ENCODE results near the gene IGFBP6.

IGFBP6 gene, protein sequence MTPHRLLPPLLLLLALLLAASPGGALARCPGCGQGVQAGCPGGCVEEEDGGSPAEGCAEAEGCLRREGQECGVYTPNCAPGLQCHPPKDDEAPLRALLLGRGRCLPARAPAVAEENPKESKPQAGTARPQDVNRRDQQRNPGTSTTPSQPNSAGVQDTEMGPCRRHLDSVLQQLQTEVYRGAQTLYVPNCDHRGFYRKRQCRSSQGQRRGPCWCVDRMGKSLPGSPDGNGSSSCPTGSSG

DNA sequence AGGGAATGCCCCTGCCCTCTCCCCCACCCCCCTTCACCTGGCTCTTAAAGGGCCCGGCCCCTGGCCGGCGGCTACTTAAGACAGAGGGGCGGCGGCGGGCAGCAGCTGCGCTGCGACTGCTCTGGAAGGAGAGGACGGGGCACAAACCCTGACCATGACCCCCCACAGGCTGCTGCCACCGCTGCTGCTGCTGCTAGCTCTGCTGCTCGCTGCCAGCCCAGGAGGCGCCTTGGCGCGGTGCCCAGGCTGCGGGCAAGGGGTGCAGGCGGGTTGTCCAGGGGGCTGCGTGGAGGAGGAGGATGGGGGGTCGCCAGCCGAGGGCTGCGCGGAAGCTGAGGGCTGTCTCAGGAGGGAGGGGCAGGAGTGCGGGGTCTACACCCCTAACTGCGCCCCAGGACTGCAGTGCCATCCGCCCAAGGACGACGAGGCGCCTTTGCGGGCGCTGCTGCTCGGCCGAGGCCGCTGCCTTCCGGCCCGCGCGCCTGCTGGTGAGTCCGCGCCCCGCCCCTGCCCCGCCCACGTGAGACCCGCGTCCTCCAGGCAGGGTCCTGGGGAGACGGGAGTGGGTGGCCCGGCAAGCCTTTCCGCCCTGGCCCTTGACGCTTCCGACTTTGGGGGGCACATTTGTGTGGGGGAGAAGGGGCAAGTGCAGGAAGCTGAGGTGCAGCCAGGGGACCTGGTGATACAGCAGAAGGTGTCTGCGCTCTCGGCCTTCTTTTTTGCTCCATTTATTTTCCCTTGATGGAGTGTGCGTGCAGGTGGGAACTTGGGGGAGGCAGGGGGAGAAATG, at the start of gene IGFBP6:
IGFBP6 (plus strand) TSS at position 104 of the 790 bp plus-strand sequence; CDS start at position 155, 51 bp downstream.
- no peak for DNase-seq (ENCODE audit: low read depth)

DNA sequence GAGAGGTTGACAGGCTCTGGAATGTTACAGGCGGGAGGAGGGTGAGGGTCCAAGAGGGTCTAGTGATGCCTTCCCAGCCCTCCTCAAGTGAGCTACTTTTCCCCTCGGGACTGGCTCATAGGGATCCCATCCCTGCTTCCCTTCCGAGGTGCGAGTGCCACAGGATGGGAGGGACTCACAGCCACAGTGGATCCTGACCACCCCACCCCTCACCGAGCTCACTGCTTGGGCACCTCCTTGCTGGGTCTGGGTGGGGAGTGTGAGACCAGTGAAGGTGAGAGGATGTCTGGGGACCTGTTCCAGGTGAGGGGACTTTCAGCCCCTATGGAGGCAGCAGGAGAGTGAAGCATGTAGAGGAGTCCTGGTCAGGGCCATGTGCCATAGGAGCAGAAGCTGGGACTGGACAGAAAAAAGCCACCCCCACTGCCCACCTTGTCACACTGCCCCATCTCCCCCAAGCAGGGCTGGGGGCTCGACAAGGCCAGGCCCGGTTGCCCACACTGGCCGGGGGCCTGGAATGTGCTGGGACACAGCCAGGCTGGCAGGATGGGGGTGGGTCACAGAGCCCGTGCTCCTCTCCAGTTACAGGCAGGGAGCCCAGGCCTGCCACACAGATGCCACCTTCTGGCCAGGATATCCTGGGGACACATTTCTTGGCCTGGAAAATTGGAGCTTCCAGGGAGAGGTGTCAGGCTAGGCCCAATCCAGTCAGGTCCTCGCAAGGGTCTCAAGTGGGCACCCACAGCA, 49.3 kb upstream of the IGFBP6 start:
- no peak for DNase-seq (ENCODE audit: low read depth)

DNA sequence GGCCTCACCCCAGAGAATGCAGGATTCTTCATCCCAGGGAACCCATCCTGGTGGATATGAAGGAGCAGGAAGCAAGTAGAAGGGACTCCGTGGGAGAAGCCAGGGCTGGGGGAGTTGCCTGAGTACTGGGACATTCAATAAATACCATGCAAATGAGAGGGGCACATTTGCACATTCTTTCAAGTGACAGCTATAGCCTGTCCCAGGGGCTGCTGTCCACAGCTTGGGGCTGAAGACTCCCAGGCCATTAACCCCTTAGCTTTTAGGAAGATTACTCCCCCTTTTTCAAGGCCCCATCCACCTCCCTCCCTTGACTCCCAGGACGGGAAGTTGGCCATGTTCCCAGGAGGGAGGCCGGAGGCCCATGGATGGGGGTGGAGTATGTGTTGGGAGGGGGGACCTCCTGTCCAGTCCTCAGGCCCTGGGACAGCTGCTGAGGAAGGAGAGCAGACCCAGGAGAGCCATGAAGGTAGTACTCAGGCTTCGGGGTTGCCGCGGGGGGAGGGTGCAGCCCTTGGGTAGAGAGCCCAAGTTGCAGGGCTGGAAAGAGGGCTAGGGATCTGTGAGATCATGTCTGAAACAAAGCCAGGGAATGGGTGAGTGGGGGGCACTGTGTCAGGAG, 48.6 kb upstream of the IGFBP6 start:
- DNase-seq (ENCODE audit: low read depth): no peak

DNA sequence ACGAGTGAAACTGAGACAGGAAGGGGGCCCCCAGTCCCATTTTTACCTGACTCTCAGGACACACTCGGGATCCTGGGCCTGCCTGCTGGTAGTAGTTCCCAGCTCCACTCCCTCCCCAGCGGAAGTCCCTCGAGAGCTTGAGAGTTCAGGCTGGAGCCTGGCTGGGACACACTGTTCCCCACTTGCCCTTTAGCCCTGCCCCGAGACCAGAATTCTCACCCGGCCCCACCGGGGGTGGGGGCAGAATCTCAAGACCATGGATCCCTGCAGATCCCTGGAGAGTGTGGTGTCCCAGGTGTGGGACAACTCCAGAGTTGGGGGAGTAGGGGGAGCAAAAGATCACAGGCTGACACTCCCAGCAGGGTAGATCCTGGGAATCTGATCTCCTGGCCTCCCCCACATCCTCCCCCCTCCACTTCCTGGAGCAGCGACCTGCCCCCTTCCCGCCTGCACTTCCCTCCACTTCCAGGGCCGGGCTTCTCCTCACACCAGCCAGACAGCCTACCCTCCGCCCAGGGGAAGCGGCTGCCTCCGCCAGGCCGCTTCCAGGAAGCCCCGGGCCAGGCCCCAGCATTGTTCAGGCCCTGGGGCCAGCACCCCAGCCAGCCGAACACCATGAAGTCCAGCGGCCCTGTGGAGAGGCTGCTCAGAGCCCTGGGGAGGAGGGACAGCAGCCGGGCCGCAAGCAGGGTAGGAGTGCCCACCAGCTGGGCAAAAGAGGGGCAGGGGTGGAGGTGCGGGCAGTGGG, 47.7 kb upstream of the IGFBP6 start, which contains the start of gene TNS2:
TNS2 (plus strand) TSS at position 495 of the 748 bp plus-strand sequence; CDS start at position 616, 121 bp downstream.
- no peak for DNase-seq (ENCODE audit: low read depth)

DNA sequence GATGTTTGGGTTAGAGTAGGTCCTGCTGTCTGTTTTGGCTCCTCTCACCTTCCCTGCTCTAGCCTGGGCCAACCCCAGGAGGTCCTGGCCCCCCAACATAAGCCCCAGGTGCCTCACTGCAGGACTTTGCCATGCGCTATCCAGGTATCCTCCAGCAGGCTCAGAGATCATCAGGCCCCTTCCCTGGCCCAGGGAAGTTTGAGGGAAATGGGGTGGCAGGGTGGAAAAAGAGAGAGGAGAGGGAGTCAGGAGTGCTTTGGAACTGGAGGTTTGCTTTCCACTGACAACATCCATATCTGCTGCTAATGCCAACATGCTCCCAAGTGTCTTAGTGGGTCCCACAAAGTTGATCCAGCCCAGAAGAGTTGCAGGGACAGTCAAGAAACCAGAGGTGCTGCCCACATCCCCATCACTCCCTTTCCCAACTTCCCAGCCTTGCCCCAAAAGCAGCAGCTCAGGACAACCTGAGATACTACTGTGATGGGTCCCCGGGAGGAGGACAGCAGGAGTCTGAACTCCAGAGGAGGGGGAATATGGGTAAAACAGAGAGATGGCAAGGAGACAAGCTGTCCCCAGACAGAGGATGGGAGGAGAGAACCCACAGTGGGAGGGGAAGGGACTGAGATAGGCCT, 46.9 kb upstream of the IGFBP6 start:
- DNase-seq (ENCODE audit: low read depth): no peak

DNA sequence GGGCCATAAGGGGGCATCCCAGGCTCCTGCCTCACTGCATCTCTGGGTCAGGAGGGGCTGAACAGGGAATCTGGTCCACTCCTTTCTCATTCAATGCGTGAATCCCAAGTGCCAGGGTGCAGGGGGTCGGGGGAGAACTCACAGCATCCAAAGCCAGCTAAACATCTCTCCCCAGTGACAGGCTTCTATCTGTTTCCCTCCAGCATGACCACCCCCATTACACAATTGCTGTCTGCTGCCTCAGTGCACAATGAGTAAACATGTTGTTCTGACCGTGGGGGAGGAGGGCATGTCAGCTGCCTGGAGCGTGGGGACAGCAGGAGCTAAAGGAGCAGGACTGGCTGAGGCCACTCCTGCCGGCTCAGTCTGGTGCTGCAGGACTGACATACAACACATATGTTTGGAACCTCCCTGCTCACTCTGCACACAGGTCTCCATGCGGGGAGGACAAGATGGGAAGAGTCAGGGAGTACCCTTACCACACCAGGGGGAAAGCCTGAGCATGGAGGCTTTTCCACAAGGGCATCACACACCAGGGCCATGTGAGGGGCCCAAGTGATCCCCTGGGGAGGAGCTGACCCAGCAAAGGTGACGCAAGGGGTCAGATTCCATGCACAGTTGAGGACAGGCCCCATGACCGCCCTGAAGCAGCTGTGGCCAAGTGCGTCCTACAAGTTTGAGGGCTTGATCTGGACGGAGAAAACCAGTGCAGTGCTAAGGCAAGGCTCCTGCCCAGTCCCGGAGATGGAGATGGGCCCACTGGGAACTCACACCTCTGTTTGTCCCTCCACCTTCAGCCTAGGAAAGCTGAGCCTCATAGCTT, 46.2 kb upstream of the IGFBP6 start:
- no peak for DNase-seq (ENCODE audit: low read depth)

DNA sequence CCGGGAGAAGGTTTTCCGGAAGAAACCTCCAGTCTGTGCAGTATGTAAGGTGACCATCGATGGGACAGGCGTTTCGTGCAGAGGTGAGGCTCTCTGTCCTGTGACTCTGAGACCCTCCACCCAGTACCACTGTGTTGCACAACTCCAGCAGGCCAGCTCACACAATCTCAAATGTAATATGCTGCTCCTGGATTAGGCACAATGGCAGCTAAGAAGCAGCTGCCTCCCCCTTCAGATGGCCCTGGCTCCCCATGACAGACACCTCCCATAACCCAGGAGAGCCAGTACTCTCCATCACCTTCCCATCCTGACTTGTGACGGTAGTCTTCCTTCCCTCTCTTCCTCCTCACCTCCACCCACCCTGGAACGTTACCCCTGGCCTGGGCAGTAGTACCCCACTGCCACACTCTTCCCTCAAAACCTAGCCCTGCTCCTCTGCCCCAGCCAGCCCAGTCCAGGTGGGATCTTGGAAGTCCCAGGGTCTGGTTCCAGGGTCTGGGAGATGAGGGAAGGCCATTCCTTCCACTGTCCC, 45.5 kb upstream of the IGFBP6 start:
- no peak for DNase-seq (ENCODE audit: low read depth)

DNA sequence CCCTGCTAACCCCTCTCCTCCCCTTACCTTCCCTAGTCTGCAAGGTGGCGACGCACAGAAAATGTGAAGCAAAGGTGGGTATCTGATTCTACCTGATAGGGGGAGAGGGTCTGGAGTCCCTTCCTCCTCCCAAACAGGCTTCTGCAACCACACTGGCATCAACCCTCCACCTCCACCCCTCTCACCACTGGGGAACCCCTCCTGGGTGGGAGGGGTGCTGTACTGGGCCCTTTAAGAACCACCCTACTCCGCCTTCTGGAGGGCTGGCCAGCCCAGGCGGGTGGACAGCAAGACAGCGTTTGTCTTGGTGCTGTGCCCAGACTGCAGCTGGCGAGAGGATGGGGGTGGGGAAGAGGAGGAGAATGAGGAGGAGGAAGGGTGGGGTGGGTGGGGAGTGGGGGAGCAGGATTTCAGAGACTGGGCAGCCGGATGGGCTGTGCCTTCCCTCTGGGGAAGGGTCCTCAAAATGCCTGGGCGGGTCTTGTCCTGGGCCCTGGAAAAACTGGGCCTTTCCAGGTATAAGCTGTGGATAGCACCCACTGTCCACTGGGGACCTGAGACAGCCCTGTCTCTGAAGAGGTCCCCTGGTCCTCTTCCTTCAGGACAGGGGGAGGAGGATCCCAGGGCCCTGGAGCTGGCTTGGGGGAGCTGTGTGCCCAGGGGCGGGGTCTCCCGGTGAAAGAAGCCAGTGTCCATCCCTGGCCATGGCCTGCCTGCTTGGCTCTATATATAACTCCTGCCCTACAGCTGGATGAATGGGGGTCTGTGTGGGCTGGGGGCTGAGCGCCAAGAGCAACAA, 44.8 kb upstream of the IGFBP6 start:
- DNase-seq (ENCODE audit: low read depth): no peak

DNA sequence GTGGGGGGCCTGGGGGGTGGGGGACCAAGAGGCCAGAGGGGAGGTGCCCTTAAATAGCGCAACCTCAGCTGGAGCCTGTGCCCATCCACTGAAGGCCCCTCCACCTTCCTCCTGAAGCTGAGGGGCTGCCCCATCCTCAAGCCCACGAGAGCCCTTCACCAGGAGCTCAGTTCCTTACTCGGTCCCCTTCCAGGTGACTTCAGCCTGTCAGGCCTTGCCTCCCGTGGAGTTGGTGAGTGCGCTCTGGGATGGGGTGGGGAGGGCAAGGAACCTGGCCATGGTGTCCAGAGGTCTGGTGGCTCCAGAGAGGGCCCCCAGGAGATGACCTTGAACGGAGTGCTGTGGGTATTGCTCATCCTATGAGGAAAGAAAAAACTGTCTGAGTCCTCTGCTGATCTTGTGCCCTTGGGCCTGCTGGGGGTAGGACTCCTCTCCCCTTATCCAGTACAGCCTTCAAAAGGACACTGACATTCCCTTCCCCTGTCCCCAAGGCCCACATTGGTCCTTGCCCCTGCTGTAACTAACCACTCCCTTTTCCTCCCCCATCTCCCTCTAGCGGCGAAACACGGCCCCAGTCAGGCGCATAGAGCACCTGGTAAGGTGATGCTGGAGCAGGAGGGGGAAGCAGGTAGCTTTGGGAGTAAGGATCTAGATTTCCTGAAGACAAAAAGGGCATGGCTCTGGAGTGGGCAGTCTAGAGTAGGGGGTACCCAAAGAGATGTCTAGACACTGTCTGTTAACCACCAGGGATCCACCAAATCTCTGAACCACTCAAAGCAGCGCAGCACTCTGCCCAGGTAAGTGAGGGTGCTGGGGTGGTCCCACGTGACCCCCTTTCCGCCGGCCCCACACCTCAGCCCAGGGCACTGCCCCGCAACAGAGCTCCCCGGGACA, 44.0 kb upstream of the IGFBP6 start:
- DNase-seq (ENCODE audit: low read depth): peak; percentile 36

DNA sequence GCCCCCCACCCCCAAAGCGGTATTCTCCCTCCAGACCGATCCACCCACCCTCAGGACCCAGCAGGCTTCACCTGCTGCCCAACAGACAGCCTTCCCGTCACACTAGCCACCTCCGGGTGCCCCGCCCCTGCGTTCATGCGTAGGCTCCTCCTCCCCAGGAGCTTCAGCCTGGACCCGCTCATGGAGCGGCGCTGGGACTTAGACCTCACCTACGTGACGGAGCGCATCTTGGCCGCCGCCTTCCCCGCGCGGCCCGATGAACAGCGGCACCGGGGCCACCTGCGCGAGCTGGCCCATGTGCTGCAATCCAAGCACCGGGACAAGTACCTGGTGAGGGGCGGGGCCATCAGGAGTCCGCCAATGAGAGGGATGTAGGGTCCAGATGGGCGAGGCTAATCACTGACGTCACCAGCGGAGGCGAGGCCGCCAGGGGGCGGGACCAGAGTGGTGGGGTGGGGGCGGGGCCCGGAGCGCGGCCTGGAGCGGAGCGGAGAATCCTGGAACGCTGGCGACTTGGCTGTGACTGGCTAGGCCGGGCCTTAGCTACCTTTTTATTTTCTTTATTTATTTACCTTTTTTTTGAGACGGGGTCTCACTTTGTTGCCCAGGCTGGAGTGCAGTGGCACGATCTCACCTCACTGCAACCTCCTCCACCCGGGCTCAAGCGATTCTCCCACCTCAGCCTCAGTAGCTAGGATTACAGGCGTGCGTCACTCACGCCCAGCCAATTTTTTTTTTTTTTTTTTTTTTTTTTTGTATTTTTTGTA, 43.2 kb upstream of the IGFBP6 start:
- peak; percentile 88 for DNase-seq (ENCODE audit: low read depth)

DNA sequence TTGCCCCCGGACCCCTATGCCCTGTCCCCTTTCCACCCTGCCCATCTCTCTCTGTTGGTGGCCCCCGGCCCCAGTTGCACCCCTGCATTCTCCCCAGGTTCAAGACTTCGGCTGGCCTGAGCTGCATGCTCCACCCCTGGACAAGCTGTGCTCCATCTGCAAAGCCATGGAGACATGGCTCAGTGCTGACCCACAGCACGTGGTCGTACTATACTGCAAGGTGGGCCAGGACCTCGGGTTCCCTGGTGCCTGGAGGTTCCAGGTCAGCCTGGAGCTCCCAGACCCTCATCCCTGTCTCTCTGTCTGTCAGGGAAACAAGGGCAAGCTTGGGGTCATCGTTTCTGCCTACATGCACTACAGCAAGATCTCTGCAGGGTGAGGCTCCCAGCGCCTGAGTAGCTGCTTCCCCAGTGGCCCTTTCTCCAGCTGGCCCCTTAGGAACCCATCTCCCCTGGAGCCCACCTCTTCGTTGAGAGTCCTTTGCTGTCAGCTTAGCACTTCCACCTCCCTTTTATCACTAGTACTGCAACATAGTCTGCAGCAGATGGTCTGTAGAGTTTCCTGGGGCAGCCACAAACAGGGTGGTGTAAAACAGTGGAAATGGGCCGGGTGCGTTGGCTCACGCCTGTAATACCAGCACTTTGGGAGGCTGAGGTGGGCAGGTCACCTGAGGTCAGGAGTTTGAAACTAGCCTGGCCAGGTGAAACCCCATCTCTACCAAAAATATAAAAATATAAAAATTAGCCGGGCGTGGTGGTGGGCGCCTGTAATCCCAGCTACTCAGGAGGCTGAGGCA, 41.8 kb upstream of the IGFBP6 start:
- no peak for DNase-seq (ENCODE audit: low read depth)

DNA sequence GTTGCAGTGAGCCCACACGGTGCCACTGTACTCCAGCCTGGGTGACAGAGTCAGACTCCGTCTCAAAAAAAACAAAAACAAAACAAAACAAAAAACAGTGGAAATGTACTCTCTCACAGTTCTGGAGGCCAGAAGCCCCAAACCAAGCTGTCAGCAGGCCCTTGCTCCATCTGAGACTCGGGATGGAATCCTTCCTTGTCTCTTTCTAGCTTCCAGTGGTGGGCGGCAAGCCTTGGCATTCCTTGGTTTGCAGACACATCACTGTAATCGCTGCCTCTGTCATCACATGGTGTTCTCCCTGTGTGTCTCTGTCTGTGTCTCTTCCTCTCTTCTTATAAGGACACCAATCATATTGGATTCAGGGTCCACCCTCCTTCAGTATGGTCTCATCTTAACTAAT, 41.2 kb upstream of the IGFBP6 start:
- DNase-seq (ENCODE audit: low read depth): no peak

DNA sequence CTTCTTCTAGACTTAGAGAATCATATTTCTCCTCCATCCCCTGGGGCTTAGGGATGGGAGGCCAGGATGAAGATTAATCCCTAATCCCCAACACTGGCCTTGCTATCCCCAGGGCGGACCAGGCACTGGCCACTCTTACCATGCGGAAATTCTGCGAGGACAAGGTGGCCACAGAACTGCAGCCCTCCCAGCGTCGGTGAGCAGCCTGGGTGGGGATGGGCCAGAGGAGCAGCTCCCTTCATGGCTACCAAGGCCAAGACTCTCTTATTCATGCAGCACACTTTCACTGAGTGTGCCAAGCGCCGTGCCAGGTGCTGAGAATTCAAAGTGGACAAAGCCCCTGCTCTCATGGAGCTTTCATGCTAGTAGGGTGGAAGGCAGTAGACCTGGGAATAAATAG, 40.6 kb upstream of the IGFBP6 start:
- no peak for DNase-seq (ENCODE audit: low read depth)

DNA sequence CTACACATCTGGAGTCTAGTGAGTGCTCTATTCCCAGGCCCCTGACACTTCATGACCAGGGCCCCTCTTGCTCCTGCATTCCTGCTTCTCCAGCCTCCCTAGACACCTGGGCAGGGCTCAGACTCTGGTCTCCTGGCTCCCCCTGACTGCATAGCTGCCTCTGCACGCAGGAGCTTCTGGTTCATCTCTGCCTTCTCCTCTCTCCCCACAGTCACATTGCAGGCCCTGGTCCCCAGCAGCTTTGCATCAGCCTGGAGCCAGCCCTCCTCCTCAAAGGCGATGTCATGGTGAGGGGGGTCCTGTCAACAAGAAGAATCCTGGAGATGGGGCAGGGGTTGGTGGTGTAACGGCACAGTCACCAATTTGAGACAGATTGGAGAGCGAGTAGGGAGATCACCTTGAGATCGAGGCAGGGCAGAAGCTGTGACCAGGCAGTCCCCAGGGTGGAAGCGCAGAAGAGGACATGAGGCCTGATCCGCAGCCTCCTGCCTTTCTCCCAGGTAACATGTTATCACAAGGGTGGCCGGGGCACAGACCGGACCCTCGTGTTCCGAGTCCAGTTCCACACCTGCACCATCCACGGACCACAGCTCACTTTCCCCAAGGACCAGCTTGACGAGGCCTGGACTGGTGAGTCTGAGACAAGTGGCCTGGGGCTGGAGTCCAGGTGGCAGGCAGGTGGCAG, 39.5 kb upstream of the IGFBP6 start:
- no peak for DNase-seq (ENCODE audit: low read depth)

DNA sequence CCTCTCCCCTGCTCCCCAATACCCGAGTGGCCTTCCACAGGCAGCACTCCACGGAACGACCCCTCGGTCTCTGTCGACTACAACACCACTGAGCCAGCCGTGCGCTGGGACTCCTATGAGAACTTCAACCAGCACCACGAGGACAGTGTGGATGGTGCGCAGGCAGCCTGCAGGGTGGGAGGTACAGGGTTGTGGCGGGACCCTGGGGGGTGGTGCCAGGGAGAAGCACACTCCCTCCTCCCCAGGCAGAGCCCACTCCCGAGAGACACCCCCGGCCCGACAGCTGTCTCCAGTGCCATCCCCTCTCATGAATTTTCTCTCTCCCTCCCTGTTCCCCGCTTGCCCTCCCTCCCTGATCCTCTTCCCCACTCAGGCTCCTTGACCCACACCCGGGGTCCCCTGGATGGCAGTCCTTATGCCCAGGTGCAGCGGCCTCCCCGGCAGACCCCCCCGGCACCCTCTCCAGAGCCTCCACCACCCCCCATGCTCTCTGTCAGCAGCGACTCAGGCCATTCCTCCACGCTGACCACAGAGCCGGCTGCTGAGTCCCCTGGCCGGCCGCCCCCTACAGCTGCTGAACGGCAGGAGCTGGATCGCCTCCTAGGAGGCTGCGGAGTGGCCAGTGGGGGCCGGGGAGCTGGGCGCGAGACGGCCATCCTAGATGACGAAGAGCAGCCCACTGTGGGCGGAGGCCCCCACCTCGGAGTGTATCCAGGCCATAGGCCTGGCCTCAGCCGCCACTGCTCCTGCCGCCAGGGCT, 38.6 kb upstream of the IGFBP6 start:
- no peak for DNase-seq (ENCODE audit: low read depth)
